ENCODE data around the gene BEND6. TPM values are rescaled to one million over a fixed set of nuclear protein-coding genes. Genes with fewer than 3 reads are reported as not detected.
"Not testable (repeated sequence)": the region's sequence is repeated elsewhere in the genome, so short reads cannot be mapped to it uniquely, and the experiment has no call there.

Gene BEND6
- polyA plus RNA-seq, 1 donor from 2014 or later: 8.6 TPM

GRCh38 chr6:57040011-57040410 is 85.1 kb downstream of the BEND6 start:
- no peaks in the 10 kb centered on the region for H3K36me3 ChIP-seq (ENCODE audit: insufficient read depth, low read length)

DNA sequence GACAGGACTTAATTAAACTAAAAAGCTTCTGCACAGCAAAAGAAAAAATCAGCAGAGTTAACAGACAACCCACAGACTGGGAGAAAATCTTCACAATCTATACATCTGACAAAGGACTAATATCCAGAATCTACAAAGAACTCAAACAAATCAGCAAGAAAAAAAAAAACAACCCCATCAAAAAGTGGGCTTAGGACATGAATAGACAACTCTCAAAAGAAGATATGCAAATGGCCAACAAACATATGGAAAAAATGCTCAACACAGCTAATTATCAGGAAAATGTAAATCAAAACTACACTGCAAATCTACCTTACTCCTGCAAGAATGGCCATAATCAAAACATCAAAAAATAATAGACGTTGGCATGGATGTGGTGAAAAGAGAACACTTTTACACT is 89.2 kb downstream of the BEND6 start:
- not testable (repeated sequence) for H2AFZ ChIP-seq (ENCODE audit: low read depth, low read length); H4K20me1 ChIP-seq (ENCODE audit: insufficient read depth); H3K27ac ChIP-seq (ENCODE audit: low read length); H3K9me3 ChIP-seq (ENCODE audit: low read length); H3K9me2 ChIP-seq (ENCODE audit: insufficient read depth, low read length); H3K36me3 ChIP-seq (ENCODE audit: insufficient read depth, low read length); H3F3A ChIP-seq (ENCODE audit: insufficient read depth, low read length, poor library complexity, severe bottlenecking); H3K4me2 ChIP-seq (ENCODE audit: low read length); H3K4me3 ChIP-seq (ENCODE audit: low read length); H3K27me3 ChIP-seq (ENCODE audit: insufficient read depth, low read depth, low read length); H3K9ac ChIP-seq (ENCODE audit: low read length)
- peaks cover 12% of the 10 kb centered on the region for H3K79me2 ChIP-seq (replicated peaks; ENCODE audit: insufficient read depth, low read length)

More at GRCh38 chr6:57040011-57040410, 85.1 kb downstream of the BEND6 start:
- Histone ChIP-seq H3K79me2 (replicated peaks; ENCODE audit: insufficient read depth, low read length) (no peaks in the 10 kb centered on the region), H3F3A (ENCODE audit: insufficient read depth, low read length, poor library complexity, severe bottlenecking) (no peaks in the 10 kb centered on the region), H3K9ac (ENCODE audit: low read length) (no peak overlapping the region), H3K9me3 (ENCODE audit: low read length) (no peaks in the 10 kb centered on the region), H2AFZ (ENCODE audit: low read depth, low read length) (no peak overlapping the region), H3K4me3 (ENCODE audit: low read length) (no peak overlapping the region), H3K27me3 (ENCODE audit: insufficient read depth, low read depth, low read length) (no peaks in the 10 kb centered on the region), H3K4me2 (ENCODE audit: low read length) (no peak overlapping the region), H3K9me2 (ENCODE audit: insufficient read depth, low read length) (no peaks in the 10 kb centered on the region), H4K20me1 (ENCODE audit: insufficient read depth) (no peaks in the 10 kb centered on the region), H3K27ac (ENCODE audit: low read length) (no peak overlapping the region)
- no peak for TF ChIP-seq EP300 (conservative IDR thresholded peaks at IDR 0.05; ENCODE audit: poor library complexity, severe bottlenecking)
- no peak for TF ChIP-seq RAD21 (conservative IDR thresholded peaks at IDR 0.05)
- no peak for TF ChIP-seq TAF1 (IDR thresholded peaks at IDR 0.05; ENCODE audit: low read depth)
- no peak for TF ChIP-seq MXI1 (conservative IDR thresholded peaks at IDR 0.05; ENCODE audit: poor library complexity, severe bottlenecking)
- TF ChIP-seq CTCF (IDR thresholded peaks at IDR 0.05; ENCODE audit: poor library complexity, severe bottlenecking): no peak
- no peak for TF ChIP-seq SMC3 (conservative IDR thresholded peaks at IDR 0.05; ENCODE audit: poor library complexity)
- TF ChIP-seq POLR2AphosphoS5 (IDR thresholded peaks at IDR 0.05): no peak
- TF ChIP-seq EZH2 (IDR thresholded peaks at IDR 0.05; ENCODE audit: borderline replicate concordance, insufficient read depth, low read length, poor library complexity, severe bottlenecking): no peak
- TF ChIP-seq, protein P1, sequence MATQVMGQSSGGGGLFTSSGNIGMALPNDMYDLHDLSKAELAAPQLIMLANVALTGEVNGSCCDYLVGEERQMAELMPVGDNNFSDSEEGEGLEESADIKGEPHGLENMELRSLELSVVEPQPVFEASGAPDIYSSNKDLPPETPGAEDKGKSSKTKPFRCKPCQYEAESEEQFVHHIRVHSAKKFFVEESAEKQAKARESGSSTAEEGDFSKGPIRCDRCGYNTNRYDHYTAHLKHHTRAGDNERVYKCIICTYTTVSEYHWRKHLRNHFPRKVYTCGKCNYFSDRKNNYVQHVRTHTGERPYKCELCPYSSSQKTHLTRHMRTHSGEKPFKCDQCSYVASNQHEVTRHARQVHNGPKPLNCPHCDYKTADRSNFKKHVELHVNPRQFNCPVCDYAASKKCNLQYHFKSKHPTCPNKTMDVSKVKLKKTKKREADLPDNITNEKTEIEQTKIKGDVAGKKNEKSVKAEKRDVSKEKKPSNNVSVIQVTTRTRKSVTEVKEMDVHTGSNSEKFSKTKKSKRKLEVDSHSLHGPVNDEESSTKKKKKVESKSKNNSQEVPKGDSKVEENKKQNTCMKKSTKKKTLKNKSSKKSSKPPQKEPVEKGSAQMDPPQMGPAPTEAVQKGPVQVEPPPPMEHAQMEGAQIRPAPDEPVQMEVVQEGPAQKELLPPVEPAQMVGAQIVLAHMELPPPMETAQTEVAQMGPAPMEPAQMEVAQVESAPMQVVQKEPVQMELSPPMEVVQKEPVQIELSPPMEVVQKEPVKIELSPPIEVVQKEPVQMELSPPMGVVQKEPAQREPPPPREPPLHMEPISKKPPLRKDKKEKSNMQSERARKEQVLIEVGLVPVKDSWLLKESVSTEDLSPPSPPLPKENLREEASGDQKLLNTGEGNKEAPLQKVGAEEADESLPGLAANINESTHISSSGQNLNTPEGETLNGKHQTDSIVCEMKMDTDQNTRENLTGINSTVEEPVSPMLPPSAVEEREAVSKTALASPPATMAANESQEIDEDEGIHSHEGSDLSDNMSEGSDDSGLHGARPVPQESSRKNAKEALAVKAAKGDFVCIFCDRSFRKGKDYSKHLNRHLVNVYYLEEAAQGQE (IDR thresholded peaks at IDR 0.05; ENCODE audit: borderline replicate concordance): no peak

GRCh38 chr6:57044568-57044967 is 89.7 kb downstream of the BEND6 start:
- H3K27ac ChIP-seq (ENCODE audit: low read length): no peak overlapping the region
- no peaks in the 10 kb centered on the region for H3K27me3 ChIP-seq (ENCODE audit: insufficient read depth, low read depth, low read length)
- H4K20me1 ChIP-seq (ENCODE audit: insufficient read depth): no peaks in the 10 kb centered on the region
- peaks cover 5% of the 10 kb centered on the region for H3F3A ChIP-seq (ENCODE audit: insufficient read depth, low read length, poor library complexity, severe bottlenecking)
- H3K9ac ChIP-seq (ENCODE audit: low read length): no peak overlapping the region
- TF ChIP-seq CTCF (IDR thresholded peaks at IDR 0.05; ENCODE audit: poor library complexity, severe bottlenecking) (no peak), TAF1 (IDR thresholded peaks at IDR 0.05; ENCODE audit: low read depth) (no peak)
- H3K9me2 ChIP-seq (ENCODE audit: insufficient read depth, low read length): no peaks in the 10 kb centered on the region
- no peaks in the 10 kb centered on the region for H3K9me3 ChIP-seq (ENCODE audit: low read length)
- H3K4me3 ChIP-seq (ENCODE audit: low read length): no peak overlapping the region
- no peaks in the 10 kb centered on the region for H3K36me3 ChIP-seq (ENCODE audit: insufficient read depth, low read length)
- peaks cover 17% of the 10 kb centered on the region for H3K79me2 ChIP-seq (replicated peaks; ENCODE audit: insufficient read depth, low read length)
- no peak overlapping the region for H2AFZ ChIP-seq (ENCODE audit: low read depth, low read length)
- no peak overlapping the region for H3K4me2 ChIP-seq (ENCODE audit: low read length)

All from neural cell (in vitro differentiated cells).